Stimulated activated CD4-positive, alpha-beta T cell treated with anti-CD3 and anti-CD28 coated beads, Interleukin-4, amount 100 ng/mL, for 1 hour (primary cell): ENCODE data around the gene GRIK3.
"Not testable (repeated sequence)": the region's sequence is repeated elsewhere in the genome, so short reads cannot be mapped to it uniquely, and the experiment has no call there.

Experiments
- DNase-seq: peaks from one replicate; pipeline ENCODE4 v3.0.0-alpha.2; 2020

Gene GRIK3

DNA sequence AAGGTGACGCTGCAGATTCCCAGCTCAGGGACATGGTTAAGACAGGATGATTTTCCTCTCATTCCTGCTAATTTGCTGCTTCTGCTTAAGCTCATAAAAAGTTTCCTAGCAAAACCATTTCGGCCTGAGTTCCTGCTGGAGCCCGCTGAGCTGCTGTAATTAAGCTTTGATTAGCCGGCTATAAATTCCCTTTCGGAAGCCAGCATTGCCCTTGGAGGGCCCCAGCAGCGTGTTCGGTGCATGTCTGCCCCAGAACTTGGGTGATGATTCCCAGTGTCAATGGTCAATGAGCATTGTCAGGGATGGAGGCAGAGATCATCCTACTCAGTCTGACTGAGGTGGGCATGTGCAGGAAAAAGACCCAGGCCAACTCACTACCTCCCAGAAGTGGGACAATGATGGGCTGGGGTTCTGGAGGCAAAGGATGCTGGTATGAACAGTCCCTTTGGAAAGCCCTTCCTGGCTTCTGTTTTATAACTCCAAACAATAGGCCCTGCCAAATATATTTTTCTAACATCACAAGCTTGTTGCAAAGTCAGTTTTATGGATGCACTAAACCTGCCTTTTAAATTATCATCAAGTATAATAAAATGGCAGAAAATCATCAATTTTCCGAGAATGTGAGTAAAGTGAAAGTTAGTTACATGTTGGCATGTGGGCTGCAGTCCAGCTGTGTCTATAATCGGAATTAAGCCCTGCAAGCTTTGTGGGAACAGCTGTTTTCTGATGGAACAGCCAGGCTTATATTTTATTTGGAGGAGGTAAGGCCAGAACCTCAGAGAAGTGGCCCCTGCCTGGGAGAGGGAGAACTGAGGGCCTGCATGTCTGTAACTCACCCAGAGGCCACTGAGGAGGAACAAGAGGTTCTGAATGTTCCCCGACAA lies 257.1 kb downstream of the GRIK3 start:
- no peak for DNase-seq

DNA sequence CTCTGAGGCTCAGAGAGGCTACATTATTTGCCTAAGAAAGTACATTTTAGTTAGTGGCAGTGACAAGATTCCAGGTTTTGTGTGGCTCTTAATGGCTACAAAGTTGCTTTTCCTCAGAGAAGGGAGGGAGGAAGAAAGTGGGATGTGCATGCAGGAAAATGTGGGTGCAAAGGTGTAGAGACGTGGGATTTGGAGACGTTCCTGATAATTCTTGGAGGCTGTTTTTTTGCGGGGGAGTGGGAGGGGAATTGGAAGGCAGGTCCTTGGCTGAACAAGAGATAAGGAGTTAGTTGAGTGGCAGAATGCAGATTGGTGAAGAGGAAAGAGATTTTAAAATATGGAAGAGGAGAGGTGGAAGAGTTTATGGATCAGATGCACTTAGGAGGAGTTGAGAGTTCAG lies 258.1 kb downstream of the GRIK3 start:
- no peak for DNase-seq

DNA sequence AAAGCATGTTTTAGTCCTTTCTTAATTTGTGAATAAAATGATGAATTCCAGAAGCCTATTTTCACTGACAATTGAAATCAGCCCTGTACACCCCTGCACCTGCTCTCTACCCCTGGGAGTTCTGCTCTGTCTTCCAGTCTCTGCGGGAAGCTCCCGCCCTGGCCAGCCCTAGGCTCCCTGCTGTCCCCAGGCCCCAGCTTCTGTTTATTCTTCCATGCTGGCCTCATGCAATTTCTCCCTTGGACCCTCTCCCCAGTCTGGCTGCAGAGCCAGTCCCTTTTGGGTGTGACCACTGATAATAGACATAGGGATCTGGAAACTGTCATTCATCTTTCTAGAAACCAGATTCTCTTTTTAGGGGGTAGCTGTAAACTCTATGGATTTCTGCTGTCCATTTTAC lies 258.6 kb downstream of the GRIK3 start:
- no peak for DNase-seq

DNA sequence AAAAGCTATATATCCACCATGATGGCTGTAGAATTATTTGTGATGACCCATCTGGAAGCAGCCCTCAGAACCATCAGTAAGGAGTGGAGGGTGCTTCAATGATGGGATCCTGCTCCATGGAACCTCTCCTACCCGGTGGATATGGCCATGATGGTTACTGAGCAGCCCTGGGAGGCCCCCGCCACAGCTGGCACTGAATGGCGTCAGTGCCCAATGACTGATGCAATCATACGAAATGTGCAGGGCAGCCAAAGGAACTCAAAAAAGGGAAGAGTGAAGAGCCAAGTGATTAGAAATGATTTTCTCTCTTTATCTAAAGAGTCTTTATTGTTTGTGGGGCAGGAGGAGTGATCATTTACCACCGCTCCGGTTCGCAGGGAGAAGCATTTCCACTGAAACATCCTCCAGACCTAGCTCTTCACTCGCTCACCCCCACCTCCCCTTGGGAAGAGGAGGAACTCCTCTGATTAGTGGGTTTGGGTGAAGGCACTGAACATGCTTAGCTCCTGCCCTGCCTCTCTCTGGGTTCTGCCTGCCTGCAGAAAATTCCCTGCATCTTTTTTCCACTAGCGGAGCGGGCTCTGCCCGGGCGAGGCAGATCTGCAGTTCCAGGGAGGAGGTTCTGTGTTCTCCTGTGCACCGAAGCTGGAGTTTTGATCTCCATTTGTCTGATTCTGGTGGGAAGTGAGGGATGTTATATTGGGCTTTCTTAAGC lies 260.3 kb downstream of the GRIK3 start:
- DNase-seq: no peak

DNA sequence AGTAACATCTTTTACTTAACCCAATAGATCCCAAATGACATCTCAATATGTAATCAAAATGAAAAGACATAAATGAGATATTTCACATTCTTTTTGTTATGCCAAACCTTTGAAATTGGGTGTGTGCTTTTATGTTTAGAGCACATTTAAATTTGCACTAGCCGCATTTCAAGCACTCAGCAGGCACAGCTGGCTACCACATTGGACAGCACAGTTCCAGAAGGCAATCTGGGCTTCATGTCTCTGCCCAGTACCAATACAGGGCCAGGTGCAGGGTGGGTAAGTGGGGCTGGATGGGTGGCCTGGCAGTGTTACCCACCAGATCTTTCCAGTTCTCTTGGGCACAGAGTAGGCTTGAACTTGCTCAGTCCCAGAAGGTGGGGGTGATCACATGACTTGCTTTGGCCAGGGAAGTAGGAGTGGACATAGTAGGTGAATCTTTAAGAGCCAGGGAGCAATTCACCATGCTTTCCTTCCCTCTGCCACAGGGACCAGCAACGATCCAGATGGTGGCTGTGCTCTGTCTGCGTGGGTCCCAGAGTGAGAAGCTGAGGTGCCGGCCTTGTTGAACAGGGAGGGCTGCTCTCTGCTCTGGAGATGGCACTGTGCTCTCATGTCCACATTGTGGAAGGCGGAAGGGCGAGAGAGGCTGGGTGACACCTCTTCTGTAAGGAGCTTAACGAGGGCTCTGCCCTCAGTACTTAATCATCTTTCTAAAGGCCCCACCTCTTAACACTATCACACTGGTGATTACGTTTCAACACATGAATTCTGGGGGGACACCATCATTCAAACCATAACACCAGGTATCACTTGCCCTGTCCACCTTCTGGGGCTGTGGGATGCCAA lies 261.4 kb downstream of the GRIK3 start:
- DNase-seq: no peak

DNA sequence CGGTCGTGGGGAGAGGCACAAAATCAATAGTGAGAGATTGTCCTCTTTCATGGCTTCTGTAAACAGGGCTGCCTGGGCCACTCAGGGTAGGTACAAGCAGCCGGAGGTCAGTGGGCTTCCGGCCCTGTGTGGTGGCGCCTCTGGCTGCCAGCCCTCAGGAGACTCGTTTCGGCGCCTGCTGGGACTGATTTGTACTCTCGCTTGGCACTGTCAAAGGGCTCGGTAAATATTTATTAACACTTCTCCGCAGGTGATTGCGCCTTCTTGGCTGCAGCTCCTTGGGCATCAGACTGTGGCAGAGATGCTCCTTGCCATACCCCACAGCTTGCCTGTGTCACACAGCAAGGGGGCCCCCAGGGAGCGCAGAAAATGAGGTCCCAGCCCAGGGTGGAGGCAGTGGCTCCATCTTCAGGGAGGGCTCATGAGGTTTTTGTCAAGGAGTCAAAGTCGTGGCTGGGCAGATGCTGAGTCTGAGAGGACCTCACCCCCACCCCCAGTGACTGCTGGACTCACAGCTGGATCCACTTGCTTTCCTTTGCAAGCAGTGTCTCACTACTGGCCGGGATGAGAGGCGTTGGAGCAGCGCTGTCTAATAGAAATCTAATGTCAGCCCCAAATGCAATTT lies 262.5 kb downstream of the GRIK3 start:
- no peak for DNase-seq

DNA sequence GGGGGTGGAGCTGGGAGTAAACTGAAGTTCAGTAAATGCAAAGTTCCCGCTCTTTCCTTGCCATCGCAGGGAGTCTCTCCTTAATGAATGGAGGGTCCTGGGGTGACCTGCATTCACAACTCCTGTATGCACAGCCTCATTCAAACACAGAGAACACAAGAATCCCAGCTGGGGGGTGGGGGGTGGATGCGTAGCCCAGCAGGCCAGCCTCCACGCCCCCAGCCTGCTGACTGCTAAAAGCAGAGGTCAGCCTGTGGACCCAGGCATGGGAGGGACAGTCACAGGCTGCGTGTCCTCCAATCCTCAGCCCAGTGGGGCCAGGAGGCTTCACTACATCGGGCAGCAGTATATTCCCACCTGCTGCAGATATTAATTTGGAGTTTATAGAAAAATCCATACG lies 263.1 kb downstream of the GRIK3 start:
- no peak for DNase-seq

DNA sequence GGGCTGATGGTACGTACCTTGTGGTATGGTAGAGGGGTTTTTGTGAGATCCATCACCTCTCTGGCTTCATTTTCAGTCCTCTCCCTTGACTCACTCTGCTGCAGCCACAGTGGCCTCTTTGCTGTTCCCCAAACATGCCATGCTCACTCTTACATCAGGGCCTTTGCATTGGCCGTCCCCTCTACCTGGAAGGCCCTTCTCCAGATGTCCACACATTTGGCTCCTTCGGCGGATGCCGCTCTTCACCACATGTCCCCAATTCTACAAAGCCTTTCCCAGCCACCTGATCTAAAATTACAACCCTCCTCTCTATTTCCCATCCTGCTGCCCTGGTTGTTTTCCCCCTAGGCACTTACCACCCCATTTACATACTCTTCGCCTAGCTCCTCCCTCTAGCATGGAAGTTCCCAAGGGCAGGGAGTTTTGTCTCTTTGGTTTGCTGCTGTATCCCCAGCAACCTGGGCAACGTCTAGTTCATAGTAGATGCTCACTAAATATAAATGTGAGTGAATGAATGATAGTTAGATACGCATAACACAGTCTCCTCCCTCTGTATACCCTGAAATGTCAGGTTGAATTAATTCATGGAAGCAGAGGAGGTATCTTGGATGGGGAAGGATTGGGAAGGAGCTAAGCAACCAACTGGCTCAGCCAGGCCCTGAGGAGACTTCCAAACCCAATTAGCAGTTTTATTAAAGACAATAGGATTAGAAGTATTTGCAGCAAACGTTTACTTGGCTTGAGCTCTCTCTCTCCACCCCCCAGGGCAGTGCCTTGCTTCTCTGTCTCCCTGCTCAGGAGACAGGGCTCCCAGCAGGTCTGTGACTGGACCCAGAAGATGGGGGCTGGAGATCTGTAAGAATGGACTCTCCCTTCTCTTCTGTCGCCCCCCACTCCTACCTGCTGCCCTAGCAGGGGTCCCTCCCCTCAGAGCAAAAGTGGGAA lies 264.2 kb downstream of the GRIK3 start:
- no peak for DNase-seq

DNA sequence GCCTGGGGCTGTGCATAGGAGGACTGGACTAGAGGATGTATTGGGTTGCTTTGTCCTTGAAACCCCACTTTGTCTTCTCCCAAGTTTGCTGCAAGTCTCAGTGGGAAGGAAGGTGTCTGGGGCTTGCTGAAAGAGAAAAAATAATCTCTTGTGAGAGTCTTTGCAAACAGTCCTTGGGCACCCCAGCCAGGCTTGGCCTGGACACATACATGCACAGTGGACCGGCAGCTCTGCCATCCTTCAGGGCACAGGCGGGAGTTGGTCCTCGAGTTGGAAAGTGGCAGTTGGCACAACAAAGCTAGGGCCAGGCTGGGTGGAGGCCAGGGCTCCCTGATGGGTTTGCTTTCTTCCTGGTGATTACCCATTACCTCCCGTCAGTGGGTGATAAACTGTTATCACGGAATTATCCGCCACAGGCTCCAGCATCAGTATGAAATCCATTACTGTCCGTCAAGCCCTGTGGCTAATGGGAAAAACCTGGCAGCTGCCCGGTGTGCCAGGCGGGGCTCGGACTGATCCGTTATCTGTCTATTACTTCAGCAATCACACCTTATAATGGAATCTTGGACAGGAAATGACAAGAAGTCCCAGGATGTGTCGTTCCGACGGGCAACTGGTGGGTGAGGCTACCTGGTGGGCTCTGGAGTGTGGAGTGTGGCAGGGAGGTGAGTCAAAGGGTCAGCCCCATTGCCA lies 265.7 kb downstream of the GRIK3 start:
- no peak for DNase-seq

DNA sequence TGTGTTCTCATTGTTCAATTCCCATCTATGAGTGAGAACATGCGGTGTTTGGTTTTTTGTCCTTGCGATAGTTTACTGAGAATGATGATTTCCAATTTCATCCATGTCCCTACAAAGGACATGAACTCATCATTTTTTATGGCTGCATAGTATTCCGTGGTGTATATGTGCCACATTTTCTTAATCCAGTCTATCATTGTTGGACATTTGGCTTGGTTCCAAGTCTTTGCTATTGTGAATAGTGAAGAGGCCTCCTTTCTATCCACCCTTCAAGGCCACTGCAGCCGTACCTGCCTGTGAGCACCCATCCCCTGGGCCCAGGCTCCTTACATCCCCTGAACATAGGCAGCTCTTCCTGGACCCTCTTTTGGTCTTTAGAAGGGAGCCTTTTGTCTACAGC lies 266.9 kb downstream of the GRIK3 start:
- DNase-seq: not testable (repeated sequence)

DNA sequence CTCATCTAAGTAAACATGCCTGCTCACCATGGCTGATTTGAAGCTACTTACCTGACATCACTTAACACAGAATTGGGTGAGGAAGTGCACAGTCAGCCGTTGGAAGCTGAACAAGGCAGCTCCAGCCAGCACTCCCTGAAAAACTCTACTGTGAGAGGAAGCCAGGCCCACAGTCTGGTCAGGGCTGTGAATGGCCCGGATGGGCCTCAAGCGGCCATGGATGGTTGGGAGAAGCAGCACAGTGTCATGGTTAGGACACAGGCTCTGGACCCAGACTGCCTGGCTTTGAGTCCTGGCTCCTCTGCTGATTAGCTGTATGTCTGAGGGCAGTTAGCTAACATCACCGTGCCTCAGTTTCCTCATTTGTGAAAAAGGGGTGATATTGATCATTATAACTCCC lies 267.8 kb downstream of the GRIK3 start:
- DNase-seq: no peak

DNA sequence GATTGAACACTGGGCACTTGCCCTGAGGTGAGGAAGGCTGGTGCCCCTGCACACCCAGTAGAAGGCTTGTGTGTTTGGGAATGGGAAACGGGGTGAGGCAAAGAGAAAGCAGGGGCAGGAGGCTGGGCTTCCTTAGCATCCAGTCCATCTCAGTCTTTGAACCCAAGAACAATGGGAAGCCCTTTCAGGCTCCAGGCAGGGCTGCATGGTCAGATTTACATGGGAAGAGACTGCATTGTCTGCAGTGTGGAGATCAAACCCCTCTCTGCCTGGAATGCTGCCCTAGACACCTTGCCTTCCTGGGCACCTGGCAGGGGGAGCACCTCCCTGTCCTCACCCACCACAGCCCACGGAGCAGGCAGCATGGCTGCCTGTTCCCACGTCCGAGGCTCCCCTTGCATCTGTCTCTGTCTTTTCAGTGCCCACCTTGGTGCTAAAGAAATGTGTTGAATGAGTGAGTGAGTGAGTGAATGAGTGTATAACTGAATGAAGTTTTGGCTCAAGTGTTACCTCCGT lies 268.5 kb downstream of the GRIK3 start:
- no peak for DNase-seq

DNA sequence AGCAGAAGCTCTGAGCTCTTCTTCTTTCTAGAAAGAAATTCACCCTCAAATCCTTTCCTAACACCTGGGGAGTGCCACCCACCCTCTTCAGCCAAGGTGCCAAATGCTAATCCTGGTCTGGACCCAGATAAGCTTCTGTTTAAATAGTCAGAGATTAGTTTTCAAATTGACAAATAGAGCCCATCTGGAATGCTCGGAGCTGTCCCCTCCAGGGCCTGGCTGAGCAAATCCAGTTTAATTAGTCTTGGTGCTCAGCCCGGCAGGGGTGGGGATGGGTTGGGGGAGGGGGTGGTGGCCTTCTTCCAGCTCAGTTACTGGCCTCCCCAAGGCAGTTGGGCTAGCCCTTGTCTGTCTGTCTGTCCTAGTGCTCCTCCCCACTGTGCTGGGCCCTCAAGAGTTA lies 269.5 kb downstream of the GRIK3 start:
- DNase-seq: no peak

DNA sequence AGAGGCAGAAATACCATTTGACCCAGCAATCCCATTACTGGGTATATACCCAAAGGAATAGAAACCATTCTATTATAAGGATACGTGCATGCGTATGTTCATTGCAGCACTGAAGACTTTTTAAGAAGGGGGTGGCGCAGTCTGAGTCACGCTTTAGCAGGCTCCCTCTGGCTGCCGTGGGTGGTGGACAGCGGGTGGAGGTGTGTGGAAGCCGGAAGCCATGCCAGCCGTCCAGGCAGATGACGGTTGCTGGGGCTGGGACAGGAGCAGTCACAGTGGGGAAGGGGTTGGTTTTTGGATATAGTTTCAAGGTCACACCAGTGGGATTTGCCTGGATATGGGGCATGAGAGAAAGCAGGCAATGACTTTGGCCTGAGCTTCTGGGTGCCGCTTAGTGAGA lies 270.5 kb downstream of the GRIK3 start:
- DNase-seq: no peak

DNA sequence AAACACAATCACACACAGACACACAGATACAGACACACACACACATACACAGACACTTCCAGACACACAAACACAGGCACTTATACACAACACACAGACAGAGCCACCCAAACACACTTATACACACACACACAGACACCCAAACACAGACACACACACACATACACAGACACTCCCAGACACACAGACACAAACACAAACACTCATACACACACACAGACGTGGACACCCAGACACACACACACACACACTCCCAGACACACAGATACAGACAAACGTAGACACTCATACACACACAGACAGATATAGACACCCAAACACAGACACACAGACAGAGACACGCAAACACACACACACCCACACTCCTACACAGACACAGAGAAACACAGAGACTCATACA lies 272.1 kb downstream of the GRIK3 start:
- DNase-seq: no peak

DNA sequence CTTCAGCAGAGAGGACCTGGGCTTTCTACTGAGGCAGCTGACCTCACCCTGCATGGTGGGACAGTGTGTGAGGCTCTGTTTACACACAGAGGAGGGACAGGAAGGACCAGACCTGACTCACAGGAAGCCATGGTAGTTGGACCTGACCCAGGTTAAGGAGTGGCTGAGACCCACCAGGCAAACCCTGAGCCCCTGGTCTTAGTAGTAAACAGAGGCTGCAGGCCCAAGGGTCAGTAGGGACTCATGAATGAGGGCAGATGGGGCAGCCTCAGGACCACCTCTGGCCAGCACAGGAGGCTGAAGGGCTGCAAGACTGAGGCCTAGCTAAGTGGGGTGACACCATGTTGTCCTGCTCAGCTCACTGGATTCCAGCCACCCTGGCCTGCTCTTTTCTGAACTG lies 273.2 kb downstream of the GRIK3 start:
- no peak for DNase-seq

DNA sequence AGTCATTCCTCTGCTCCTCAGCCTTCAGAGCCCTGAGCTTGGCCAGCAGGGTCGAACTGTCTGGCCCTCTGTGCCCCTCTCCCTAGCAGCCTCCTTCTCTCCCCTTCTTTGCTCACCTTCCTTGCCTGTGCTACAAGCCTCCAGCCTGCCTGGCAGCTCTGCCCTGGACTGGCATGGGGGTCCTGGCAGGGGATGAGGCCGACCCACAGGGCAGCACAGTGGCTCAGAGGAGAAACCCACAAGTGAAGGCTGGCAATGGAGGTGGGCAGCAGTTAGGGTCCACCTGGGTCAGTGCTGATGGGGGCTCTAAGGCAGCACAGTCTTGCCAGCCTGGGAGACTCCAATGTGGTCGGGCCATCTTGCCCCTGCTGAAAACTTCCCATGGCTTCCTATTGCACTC lies 274.2 kb downstream of the GRIK3 start:
- no peak for DNase-seq

DNA sequence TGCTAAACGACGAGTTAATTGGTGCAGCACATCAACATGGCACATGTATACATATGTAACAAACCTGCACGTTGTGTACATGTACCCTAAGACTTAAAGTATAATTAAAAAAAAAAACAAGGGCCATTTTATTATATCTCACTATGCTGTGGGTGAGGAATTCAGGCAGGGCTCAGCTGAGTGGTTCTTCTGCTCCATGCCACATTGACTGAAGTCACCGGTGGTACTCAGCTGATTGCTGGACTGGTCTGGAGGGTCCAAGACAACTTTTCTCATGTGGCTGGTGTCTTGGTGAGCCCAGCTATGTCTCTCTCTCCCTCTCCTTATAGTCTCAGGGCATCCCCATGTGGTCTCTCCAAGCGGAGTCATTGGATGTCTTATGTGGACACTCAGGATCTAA lies 275.0 kb downstream of the GRIK3 start:
- DNase-seq: no peak

DNA sequence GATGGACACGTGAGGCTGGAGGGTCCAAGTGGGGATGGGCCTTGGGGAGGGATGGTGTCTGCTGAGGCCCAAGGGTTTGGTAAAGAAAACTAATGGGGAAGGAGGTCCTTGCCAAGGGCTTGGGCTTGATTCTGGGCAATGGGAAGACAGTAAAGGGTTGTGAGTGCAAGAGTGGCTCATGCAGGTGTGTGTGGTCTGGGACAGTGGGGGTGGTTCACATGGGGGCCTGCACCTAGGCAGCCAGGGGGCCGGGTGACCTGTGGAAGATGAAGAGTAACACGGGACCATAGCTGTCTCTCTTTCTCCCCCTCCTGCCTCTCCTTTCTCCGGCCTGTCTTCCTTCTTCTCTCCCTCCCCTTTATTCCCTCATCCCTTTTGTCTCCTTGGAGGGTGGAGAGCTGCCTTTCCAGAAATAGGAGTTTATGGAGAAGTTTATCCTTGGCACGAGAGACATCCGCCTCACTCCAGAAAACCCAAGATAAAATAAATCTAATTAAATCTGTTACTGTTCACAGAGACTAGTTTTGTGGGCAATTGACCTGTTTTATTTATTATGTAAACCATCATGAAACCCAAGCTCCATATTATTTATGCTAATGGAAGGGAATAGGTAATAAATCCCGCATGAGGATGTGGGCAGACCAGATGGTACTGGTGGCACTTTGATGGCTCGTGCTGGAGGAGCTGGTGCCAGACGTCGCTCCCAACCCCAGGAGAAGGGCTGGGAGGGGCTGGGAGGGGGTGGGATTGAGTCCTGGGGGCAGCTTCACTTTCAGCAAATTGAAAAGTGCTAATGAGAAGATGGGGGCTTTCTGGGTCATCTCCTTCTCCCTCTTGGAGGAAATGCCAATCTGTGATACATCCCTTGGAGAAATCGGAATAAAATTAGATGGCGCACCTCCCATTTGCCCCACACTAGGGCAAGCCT lies 278.7 kb downstream of the GRIK3 start:
- no peak for DNase-seq

DNA sequence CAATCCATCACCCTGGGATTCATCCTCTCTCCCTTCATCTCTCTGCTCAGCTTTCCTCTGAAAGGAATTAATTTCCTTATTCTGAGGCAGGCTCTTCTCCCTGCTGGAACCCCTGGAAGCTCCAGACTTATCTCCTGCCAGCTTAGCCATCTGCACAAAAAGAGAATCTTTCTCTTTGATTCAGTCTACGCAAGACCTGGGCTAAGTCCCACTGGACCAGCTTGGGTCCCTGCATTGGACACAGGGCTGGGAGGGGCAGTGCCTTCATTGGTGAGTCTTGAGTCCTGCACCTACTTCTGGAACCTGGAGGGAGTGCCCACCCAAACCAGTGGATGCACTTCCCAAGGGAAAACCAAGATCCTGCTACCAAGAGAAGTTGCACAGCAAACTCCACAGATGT lies 279.9 kb downstream of the GRIK3 start:
- no peak for DNase-seq
